SK-N-DZ (cell line): ENCODE results near the gene CX3CR1.

Experiments used
- DNase-seq: peaks from one replicate; pipeline ENCODE4 v3.0.0-alpha.2; 2015; ENCODE audit warnings: low spot score

CX3CR1 gene

GRCh38 chr3:39292961-39293360 lies 13.1 kb upstream of the CX3CR1 start:
- no peak for DNase-seq

GRCh38 chr3:39291903-39292329 lies 12.1 kb upstream of the CX3CR1 start:
- peak; percentile 45 for DNase-seq

- no peak for DNase-seq
Observed at GRCh38 chr3:39290255-39290654, 10.4 kb upstream of the CX3CR1 start.

GRCh38 chr3:39289107-39289506 lies 9.3 kb upstream of the CX3CR1 start:
- DNase-seq, result no peak

- DNase-seq, result peak; percentile 77
Observed at GRCh38 chr3:39288300-39288808, 8.5 kb upstream of the CX3CR1 start.

- DNase-seq, result no peak
Observed at GRCh38 chr3:39287216-39288164, 7.7 kb upstream of the CX3CR1 start.

- DNase-seq, result no peak
Observed at GRCh38 chr3:39286771-39287170, 6.9 kb upstream of the CX3CR1 start.

GRCh38 chr3:39285332-39285731 lies 5.5 kb upstream of the CX3CR1 start:
- DNase-seq, result no peak

GRCh38 chr3:39284457-39284881 lies 4.6 kb upstream of the CX3CR1 start:
- DNase-seq, result no peak

GRCh38 chr3:39282057-39282456 lies 2.2 kb upstream of the CX3CR1 start:
- DNase-seq, result no peak

GRCh38 chr3:39281533-39281932 lies 1.7 kb upstream of the CX3CR1 start:
- DNase-seq, result no peak

- DNase-seq, result no peak
Observed at GRCh38 chr3:39280571-39280970, 735 bp upstream of the CX3CR1 start.

- DNase-seq, result no peak
Observed at GRCh38 chr3:39278616-39278935, 1.3 kb downstream of the CX3CR1 start.

- no peak for DNase-seq
Observed at GRCh38 chr3:39277893-39278615, 1.8 kb downstream of the CX3CR1 start.

- no peak for DNase-seq
Observed at GRCh38 chr3:39276746-39277145, 3.1 kb downstream of the CX3CR1 start.

- no peak for DNase-seq
Observed at GRCh38 chr3:39275963-39276593, 3.8 kb downstream of the CX3CR1 start.

GRCh38 chr3:39275052-39275451 lies 4.8 kb downstream of the CX3CR1 start:
- DNase-seq, result no peak

GRCh38 chr3:39273119-39273518 lies 6.7 kb downstream of the CX3CR1 start:
- DNase-seq, result no peak

GRCh38 chr3:39272191-39272590 lies 7.6 kb downstream of the CX3CR1 start:
- no peak for DNase-seq

GRCh38 chr3:39271363-39271914 lies 8.4 kb downstream of the CX3CR1 start:
- DNase-seq, result no peak

- DNase-seq, result no peak
Observed at GRCh38 chr3:39269528-39269927, 10.3 kb downstream of the CX3CR1 start.

- no peak for DNase-seq
Observed at GRCh38 chr3:39268549-39268900, 11.3 kb downstream of the CX3CR1 start.
